ENCODE results near the gene PAX4. TPM values are rescaled to one million over a fixed set of nuclear protein-coding genes. Genes with fewer than 3 reads are reported as not detected.

The PAX4 gene
- polyA plus RNA-seq, 1 experiment, result not detected

DNA sequence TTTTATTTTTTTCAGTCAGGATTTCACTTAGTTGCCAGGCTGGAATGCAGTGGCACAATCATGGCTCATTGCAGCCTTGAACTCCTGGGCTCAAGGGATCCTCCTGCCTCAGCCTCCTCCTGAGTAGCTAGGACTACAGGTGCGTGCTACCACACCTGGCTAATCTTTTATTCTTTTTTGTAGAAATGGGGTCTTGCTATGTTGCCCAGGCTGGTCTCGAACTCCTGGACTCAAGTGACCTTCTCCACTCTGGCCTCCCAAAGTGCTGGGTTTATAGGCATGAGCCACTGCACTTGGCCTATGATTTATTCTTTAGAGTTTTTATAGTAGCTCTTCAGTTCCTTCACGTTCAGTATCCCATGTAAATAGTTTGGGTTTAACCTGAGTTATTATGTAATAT, 39.6 kb upstream of the PAX4 start:
- ChIA-PET CTCF (interaction anchor here (0.7 kb wide), 1 partner anchor 9 kb away, joined by 3 read pairs; no protein-coding TSS in a partner anchor), POLR2A (no interaction called here)
- DNase-seq (ENCODE audit: low read depth), result no peak
- H3K36me3 ChIP-seq (ENCODE audit: control insufficient read depth, insufficient read depth, low read length), result no peaks in the 10 kb centered on the region
- no peaks in the 10 kb centered on the region for H3K27me3 ChIP-seq (ENCODE audit: control insufficient read depth, insufficient read depth, low read length)
- no peak for TF ChIP-seq CTCF (IDR thresholded peaks at IDR 0.05; ENCODE audit: insufficient read depth, low read depth, low read length)
- H3K4me3 ChIP-seq (ENCODE audit: low read depth, low read length), result no peak overlapping the region

- Histone ChIP-seq H3K4me3 (ENCODE audit: low read depth, low read length) (no peak overlapping the region), H3K36me3 (ENCODE audit: control insufficient read depth, insufficient read depth, low read length) (no peaks in the 10 kb centered on the region), H3K27me3 (ENCODE audit: control insufficient read depth, insufficient read depth, low read length) (no peaks in the 10 kb centered on the region)
- TF ChIP-seq CTCF (IDR thresholded peaks at IDR 0.05; ENCODE audit: insufficient read depth, low read depth, low read length), result no peak
- ChIA-PET CTCF (interaction anchor here (1.2 kb wide), 1 partner anchor 11 kb away, joined by 4 read pairs; no protein-coding TSS in a partner anchor), POLR2A (interaction anchor here (0.6 kb wide), 1 partner anchor 11 kb away, joined by 4 read pairs; no protein-coding TSS in a partner anchor)
- DNase-seq (ENCODE audit: low read depth), result no peak
Measured at GRCh38 chr7:127655720-127656119, 37.8 kb upstream of the PAX4 start.

DNA sequence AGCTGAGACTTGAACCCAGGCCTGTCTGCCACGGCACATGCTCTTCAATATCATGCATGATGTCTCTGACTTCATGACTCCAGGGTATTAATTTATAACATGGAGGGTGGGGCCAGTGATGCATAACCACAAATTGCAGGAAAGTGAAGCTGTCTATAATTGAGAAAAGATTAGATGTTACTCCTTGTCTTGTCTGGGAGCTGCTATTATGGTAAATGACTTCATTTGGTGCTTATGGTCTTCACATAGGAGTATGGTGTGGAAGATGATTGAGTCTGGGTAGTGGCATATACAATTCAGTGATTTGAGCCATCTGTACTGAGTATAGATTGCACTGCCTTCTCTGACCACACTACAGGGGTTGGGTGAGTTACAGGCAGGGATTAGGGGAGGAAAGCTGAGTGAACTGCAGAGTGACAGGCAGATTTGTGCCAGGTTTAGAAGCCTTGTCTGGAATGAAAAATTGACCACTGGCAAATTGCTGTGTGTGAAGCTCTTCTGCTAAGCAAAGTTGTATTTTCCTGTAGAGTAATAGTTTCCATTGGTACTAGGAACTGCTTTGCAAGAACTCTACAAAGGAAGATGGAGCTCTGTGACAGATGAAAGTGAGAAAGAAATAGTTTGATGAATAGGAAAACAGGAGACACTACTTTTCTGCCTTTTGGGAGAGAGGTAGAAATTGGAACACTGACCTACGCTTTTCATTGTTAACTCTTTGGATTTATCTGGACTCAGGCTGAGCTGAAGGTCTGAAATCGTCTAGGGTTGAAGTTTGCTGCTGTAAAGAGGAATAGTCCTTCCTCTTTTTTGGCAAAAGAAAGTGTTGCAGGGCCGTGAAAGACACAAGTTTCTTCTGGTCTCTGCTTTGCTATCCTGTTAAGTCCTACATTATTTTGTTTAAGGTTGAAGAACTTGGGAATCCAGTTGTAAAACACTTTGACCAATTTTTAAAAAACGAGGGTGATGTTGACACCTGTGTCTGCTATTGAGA, 36.8 kb upstream of the PAX4 start:
- 0 out of 2 replicates have a peak, but pooled peaks have one; percentile 6 for TF ChIP-seq CTCF (IDR thresholded peaks at IDR 0.05; ENCODE audit: insufficient read depth, low read depth, low read length)
- no peak overlapping the region for H3K4me3 ChIP-seq (ENCODE audit: low read depth, low read length)
- POLR2A ChIA-PET, result interaction anchor here (0.6 kb wide), 2 partner anchors 9 to 262 kb away, joined by 3 to 4 read pairs; partner anchors contain the start of gene ZNF800
- H3K36me3 ChIP-seq (ENCODE audit: control insufficient read depth, insufficient read depth, low read length), result no peaks in the 10 kb centered on the region
- CTCF ChIA-PET, result interaction anchor here (0.9 to 2.1 kb wide), 6 partner anchors 12 to 66 kb away, joined by 3 to 5 read pairs (median 4); partner anchors contain the start of gene ARF5
- no peak for DNase-seq (ENCODE audit: low read depth)
- no peaks in the 10 kb centered on the region for H3K27me3 ChIP-seq (ENCODE audit: control insufficient read depth, insufficient read depth, low read length)

GRCh38 chr7:127653396-127653795, 35.5 kb upstream of the PAX4 start:
- no peak for TF ChIP-seq CTCF (IDR thresholded peaks at IDR 0.05; ENCODE audit: insufficient read depth, low read depth, low read length)
- H3K36me3 ChIP-seq (ENCODE audit: control insufficient read depth, insufficient read depth, low read length), result no peaks in the 10 kb centered on the region
- no peak for DNase-seq (ENCODE audit: low read depth)
- POLR2A ChIA-PET, result no interaction called here
- H3K27me3 ChIP-seq (ENCODE audit: control insufficient read depth, insufficient read depth, low read length), result no peaks in the 10 kb centered on the region
- CTCF ChIA-PET, result interaction anchor here (2.1 kb wide), 1 partner anchor 65 kb away, joined by 5 read pairs; the partner anchor contains the start of gene ARF5
- peak overlapping the region; percentile 78 for H3K4me3 ChIP-seq (ENCODE audit: low read depth, low read length)
